ENCODE results near the gene ERRFI1. TPM values are rescaled to one million over a fixed set of nuclear protein-coding genes. Genes with fewer than 3 reads are reported as not detected.

The ERRFI1 gene
- total and polyA plus RNA-seq, 4 donors: 33.3 to 258 (median 120) TPM

- 1% methylated on average over 19 of the region's 19 CpGs for WGBS, 2 donors
- ATAC-seq (ENCODE audit: low FRiP score) (no peak), DNase-seq (no peak)
- Histone ChIP-seq H3K4me1 (ENCODE audit: control insufficient read depth in 1 of 2, insufficient read depth in 2 of 2, low read length in 2 of 2) (peaks cover 2 to 5% of the 10 kb centered on the region in 2 donors), H3K27ac (ENCODE audit: low read depth in 1 of 2, low read length in 2 of 2) (peak overlapping the region; percentile 76 to 91), H3K9me3 (ENCODE audit: control insufficient read depth, low read length) (no peaks in the 10 kb centered on the region), H3K36me3 (ENCODE audit: control insufficient read depth in 1 of 2, insufficient read depth in 2 of 2, low read length in 1 of 2) (no peaks in the 10 kb centered on the region), H3K4me3 (ENCODE audit: low read length in 2 of 2) (peak overlapping the region; percentile 77 to 98), H3K27me3 (ENCODE audit: control insufficient read depth in 1 of 2, insufficient read depth in 2 of 2, low read length in 1 of 2) (no peaks in the 10 kb centered on the region)
- intact Hi-C loops (cut with DNase I): loop anchor here (5.0 kb wide), 2 partner anchors 97 to 177 kb away; no protein-coding TSS in a partner anchor
Observed at GRCh38 chr1:8025061-8025670, 943 bp downstream of the ERRFI1 start.

- Histone ChIP-seq H3K36me3 (ENCODE audit: control insufficient read depth in 1 of 2, insufficient read depth in 2 of 2, low read length in 1 of 2) (no peaks in the 10 kb centered on the region), H3K4me3 (ENCODE audit: low read length in 2 of 2) (peak overlapping the region; percentile 77 to 98), H3K4me1 (ENCODE audit: control insufficient read depth in 1 of 2, insufficient read depth in 2 of 2, low read length in 2 of 2) (peaks cover 2 to 5% of the 10 kb centered on the region in 2 donors), H3K27me3 (ENCODE audit: control insufficient read depth in 1 of 2, insufficient read depth in 2 of 2, low read length in 1 of 2) (no peaks in the 10 kb centered on the region), H3K9me3 (ENCODE audit: control insufficient read depth, low read length) (no peaks in the 10 kb centered on the region), H3K27ac (ENCODE audit: low read depth in 1 of 2, low read length in 2 of 2) (no peak overlapping the region)
- WGBS, 2 donors: 77 to 78% methylated on average over 3 of the region's 3 CpGs
- no peak for DNase-seq
- ATAC-seq (ENCODE audit: low FRiP score): no peak
- intact Hi-C loops (cut with DNase I): no loop called here
Observed at GRCh38 chr1:8024329-8024728, 1.8 kb downstream of the ERRFI1 start.

GRCh38 chr1:8023995-8024313 lies 2.2 kb downstream of the ERRFI1 start:
- no peaks in the 10 kb centered on the region for H3K9me3 ChIP-seq (ENCODE audit: control insufficient read depth, low read length)
- peaks cover 2 to 5% of the 10 kb centered on the region in 2 donors for H3K4me1 ChIP-seq (ENCODE audit: control insufficient read depth in 1 of 2, insufficient read depth in 2 of 2, low read length in 2 of 2)
- H3K27me3 ChIP-seq (ENCODE audit: control insufficient read depth in 1 of 2, insufficient read depth in 2 of 2, low read length in 1 of 2): no peaks in the 10 kb centered on the region
- DNase-seq (no peak), ATAC-seq (ENCODE audit: low FRiP score) (no peak)
- H3K27ac ChIP-seq (ENCODE audit: low read depth in 1 of 2, low read length in 2 of 2): peak overlapping the region in 1 of 2 donors; percentile 28
- peak overlapping the region; percentile 15 to 98 for H3K4me3 ChIP-seq (ENCODE audit: low read length in 2 of 2)
- 47 to 68% methylated on average over 1 of the region's 1 CpG for WGBS, 2 donors
- intact Hi-C loops (cut with DNase I): no loop called here
- H3K36me3 ChIP-seq (ENCODE audit: control insufficient read depth in 1 of 2, insufficient read depth in 2 of 2, low read length in 1 of 2): no peaks in the 10 kb centered on the region

- peak overlapping the region; percentile 15 to 98 for H3K4me3 ChIP-seq (ENCODE audit: low read length in 2 of 2)
- H3K4me1 ChIP-seq (ENCODE audit: control insufficient read depth in 1 of 2, insufficient read depth in 2 of 2, low read length in 2 of 2): peaks cover 2 to 5% of the 10 kb centered on the region in 2 donors
- H3K27me3 ChIP-seq (ENCODE audit: control insufficient read depth in 1 of 2, insufficient read depth in 2 of 2, low read length in 1 of 2): no peaks in the 10 kb centered on the region
- intact Hi-C loops (cut with DNase I): no loop called here
- WGBS, 2 donors: 57 to 58% methylated on average over 10 of the region's 10 CpGs
- ATAC-seq (ENCODE audit: low FRiP score) (no peak), DNase-seq (no peak)
- H3K9me3 ChIP-seq (ENCODE audit: control insufficient read depth, low read length): no peaks in the 10 kb centered on the region
- peak overlapping the region in 1 of 2 donors; percentile 28 for H3K27ac ChIP-seq (ENCODE audit: low read depth in 1 of 2, low read length in 2 of 2)
- no peaks in the 10 kb centered on the region for H3K36me3 ChIP-seq (ENCODE audit: control insufficient read depth in 1 of 2, insufficient read depth in 2 of 2, low read length in 1 of 2)
Observed at GRCh38 chr1:8023287-8023994, 2.7 kb downstream of the ERRFI1 start.

- 83 to 88% methylated on average over 3 of the region's 3 CpGs for WGBS, 2 donors
- ATAC-seq (ENCODE audit: low FRiP score): no peak
- intact Hi-C loops (cut with DNase I): no loop called here
- Histone ChIP-seq H3K27me3 (ENCODE audit: control insufficient read depth in 1 of 2, insufficient read depth in 2 of 2, low read length in 1 of 2) (no peaks in the 10 kb centered on the region), H3K36me3 (ENCODE audit: control insufficient read depth in 1 of 2, insufficient read depth in 2 of 2, low read length in 1 of 2) (no peaks in the 10 kb centered on the region), H3K4me3 (ENCODE audit: low read length in 2 of 2) (peak overlapping the region in 1 of 2 donors; percentile 21), H3K27ac (ENCODE audit: low read depth in 1 of 2, low read length in 2 of 2) (peak overlapping the region in 1 of 2 donors; percentile 34), H3K9me3 (ENCODE audit: control insufficient read depth, low read length) (no peaks in the 10 kb centered on the region), H3K4me1 (ENCODE audit: control insufficient read depth in 1 of 2, insufficient read depth in 2 of 2, low read length in 2 of 2) (peaks cover 2 to 5% of the 10 kb centered on the region in 2 donors)
- DNase-seq: no peak
Observed at GRCh38 chr1:8022395-8023286, 3.5 kb downstream of the ERRFI1 start.

GRCh38 chr1:8021676-8022266 lies 4.3 kb downstream of the ERRFI1 start:
- Histone ChIP-seq H3K36me3 (ENCODE audit: control insufficient read depth in 1 of 2, insufficient read depth in 2 of 2, low read length in 1 of 2) (no peaks in the 10 kb centered on the region), H3K4me3 (ENCODE audit: low read length in 2 of 2) (no peak overlapping the region), H3K4me1 (ENCODE audit: control insufficient read depth in 1 of 2, insufficient read depth in 2 of 2, low read length in 2 of 2) (peaks cover 2 to 5% of the 10 kb centered on the region in 2 donors), H3K27me3 (ENCODE audit: control insufficient read depth in 1 of 2, insufficient read depth in 2 of 2, low read length in 1 of 2) (no peaks in the 10 kb centered on the region), H3K27ac (ENCODE audit: low read depth in 1 of 2, low read length in 2 of 2) (no peak overlapping the region), H3K9me3 (ENCODE audit: control insufficient read depth, low read length) (no peaks in the 10 kb centered on the region)
- 79 to 82% methylated on average over 6 of the region's 6 CpGs for WGBS, 2 donors
- intact Hi-C loops (cut with DNase I): no loop called here
- DNase-seq (no peak), ATAC-seq (ENCODE audit: low FRiP score) (no peak)

GRCh38 chr1:8020032-8020431 lies 6.1 kb downstream of the ERRFI1 start:
- Histone ChIP-seq H3K4me3 (ENCODE audit: low read length in 2 of 2) (no peak overlapping the region), H3K4me1 (ENCODE audit: control insufficient read depth in 1 of 2, insufficient read depth in 2 of 2, low read length in 2 of 2) (peaks cover 5 to 20% of the 10 kb centered on the region in 2 donors), H3K27ac (ENCODE audit: low read depth in 1 of 2, low read length in 2 of 2) (no peak overlapping the region), H3K9me3 (ENCODE audit: control insufficient read depth, low read length) (no peaks in the 10 kb centered on the region), H3K27me3 (ENCODE audit: control insufficient read depth in 1 of 2, insufficient read depth in 2 of 2, low read length in 1 of 2) (no peaks in the 10 kb centered on the region), H3K36me3 (ENCODE audit: control insufficient read depth in 1 of 2, insufficient read depth in 2 of 2, low read length in 1 of 2) (no peaks in the 10 kb centered on the region)
- ATAC-seq (ENCODE audit: low FRiP score) (no peak), DNase-seq (no peak)
- intact Hi-C loops (cut with DNase I): no loop called here

- 91 to 94% methylated on average over 5 of the region's 5 CpGs for WGBS, 2 donors
- intact Hi-C loops (cut with DNase I): loop anchor here in 1 of 2 donors (5.0 kb wide), 1 partner anchor 293 kb away; no protein-coding TSS in a partner anchor
- peak overlapping the region in 1 of 2 donors; percentile 78 for H3K27ac ChIP-seq (ENCODE audit: low read depth in 1 of 2, low read length in 2 of 2)
- H3K4me3 ChIP-seq (ENCODE audit: low read length in 2 of 2): no peak overlapping the region
- DNase-seq (no peak), ATAC-seq (ENCODE audit: low FRiP score) (no peak)
- H3K27me3 ChIP-seq (ENCODE audit: control insufficient read depth in 1 of 2, insufficient read depth in 2 of 2, low read length in 1 of 2): no peaks in the 10 kb centered on the region
- H3K9me3 ChIP-seq (ENCODE audit: control insufficient read depth, low read length): no peaks in the 10 kb centered on the region
- peaks cover 0 to 2% of the 10 kb centered on the region in 2 donors for H3K36me3 ChIP-seq (ENCODE audit: control insufficient read depth in 1 of 2, insufficient read depth in 2 of 2, low read length in 1 of 2)
- H3K4me1 ChIP-seq (ENCODE audit: control insufficient read depth in 1 of 2, insufficient read depth in 2 of 2, low read length in 2 of 2): peaks cover 5 to 20% of the 10 kb centered on the region in 2 donors
Observed at GRCh38 chr1:8019229-8019620, 6.9 kb downstream of the ERRFI1 start.

Measured in aorta (tissue), 5 donors.